ENCODE measurements around the gene HIRIP3.

HIRIP3 gene

DNA sequence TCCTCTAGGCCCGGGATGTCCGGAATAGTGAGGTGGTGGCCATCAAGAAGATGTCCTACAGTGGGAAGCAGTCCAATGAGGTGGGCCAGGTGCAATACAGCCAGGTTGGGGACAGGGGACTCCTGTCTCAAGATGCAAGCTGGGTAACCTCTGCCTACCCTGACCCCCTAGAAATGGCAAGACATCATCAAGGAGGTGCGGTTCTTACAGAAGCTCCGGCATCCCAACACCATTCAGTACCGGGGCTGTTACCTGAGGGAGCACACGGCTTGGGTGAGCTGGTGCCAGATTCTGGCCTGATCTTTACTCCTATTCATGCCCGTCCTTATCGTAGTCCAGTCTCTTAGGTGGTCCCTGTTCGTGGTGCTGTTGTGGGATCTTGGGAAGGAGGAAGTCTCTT is 17.3 kb downstream of the HIRIP3 start:
- TF ChIP-seq, protein P1, sequence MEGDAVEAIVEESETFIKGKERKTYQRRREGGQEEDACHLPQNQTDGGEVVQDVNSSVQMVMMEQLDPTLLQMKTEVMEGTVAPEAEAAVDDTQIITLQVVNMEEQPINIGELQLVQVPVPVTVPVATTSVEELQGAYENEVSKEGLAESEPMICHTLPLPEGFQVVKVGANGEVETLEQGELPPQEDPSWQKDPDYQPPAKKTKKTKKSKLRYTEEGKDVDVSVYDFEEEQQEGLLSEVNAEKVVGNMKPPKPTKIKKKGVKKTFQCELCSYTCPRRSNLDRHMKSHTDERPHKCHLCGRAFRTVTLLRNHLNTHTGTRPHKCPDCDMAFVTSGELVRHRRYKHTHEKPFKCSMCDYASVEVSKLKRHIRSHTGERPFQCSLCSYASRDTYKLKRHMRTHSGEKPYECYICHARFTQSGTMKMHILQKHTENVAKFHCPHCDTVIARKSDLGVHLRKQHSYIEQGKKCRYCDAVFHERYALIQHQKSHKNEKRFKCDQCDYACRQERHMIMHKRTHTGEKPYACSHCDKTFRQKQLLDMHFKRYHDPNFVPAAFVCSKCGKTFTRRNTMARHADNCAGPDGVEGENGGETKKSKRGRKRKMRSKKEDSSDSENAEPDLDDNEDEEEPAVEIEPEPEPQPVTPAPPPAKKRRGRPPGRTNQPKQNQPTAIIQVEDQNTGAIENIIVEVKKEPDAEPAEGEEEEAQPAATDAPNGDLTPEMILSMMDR (conservative IDR thresholded peaks at IDR 0.05; ENCODE audit: low read length): no peak
- H3K4me3 ChIP-seq (ENCODE audit: low read length): no peak overlapping the region
- no peak for DNase-seq (ENCODE audit: low read depth)

DNA sequence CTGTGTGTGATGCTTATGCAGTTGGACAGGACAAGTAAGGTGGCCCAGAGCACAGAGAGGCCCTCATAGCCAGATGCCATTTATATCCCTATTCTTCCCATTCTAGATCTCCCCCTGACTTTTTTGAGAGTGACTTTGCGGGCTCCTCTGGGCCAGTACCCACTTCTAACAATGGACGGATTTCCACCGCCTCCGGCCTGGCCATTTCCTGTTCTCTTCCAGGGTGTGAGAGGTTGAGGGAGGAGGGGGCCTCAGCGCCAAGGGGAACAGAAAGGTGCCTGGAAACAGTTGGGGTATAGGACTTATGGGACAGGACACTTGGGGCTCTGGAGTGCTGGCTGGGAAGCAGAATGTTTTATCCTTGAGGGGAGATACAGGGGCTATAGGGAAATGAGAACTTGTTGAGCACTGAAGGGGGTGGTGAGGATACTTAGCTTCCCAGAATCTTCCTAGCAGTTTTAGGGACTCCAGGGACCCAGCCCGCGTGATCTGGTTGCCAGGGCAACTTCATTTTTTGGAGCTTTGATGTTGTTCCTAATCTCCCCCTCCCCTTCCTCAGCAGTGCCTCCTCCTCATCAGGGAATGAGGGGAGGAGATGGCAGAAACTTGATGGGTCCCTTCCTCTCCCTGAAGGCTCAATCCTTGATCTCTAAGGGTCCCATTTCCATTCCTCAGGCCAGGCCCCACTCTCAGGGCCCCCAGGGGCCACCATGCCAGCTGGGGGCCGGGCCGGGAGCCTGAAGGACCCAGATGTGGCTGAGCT is 18.2 kb downstream of the HIRIP3 start:
- TF ChIP-seq, protein P1 (conservative IDR thresholded peaks at IDR 0.05; ENCODE audit: low read length): no peak
- DNase-seq (ENCODE audit: low read depth): no peak
- no peak overlapping the region for H3K4me3 ChIP-seq (ENCODE audit: low read length)

- TF ChIP-seq, protein P1 (conservative IDR thresholded peaks at IDR 0.05; ENCODE audit: low read length): no peak
- no peak for DNase-seq (ENCODE audit: low read depth)
- peak overlapping the region; percentile 92 for H3K4me3 ChIP-seq (ENCODE audit: low read length)
Measured at GRCh38 chr16:29975811-29976511, 19.5 kb downstream of the HIRIP3 start.

GRCh38 chr16:29975134-29975538 is 20.3 kb downstream of the HIRIP3 start:
- peak overlapping the region; percentile 92 for H3K4me3 ChIP-seq (ENCODE audit: low read length)
- no peak for DNase-seq (ENCODE audit: low read depth)
- TF ChIP-seq, protein P1 (conservative IDR thresholded peaks at IDR 0.05; ENCODE audit: low read length): no peak

- no peak for DNase-seq (ENCODE audit: low read depth)
- peak overlapping the region; percentile 92 for H3K4me3 ChIP-seq (ENCODE audit: low read length)
- TF ChIP-seq, protein P1 (conservative IDR thresholded peaks at IDR 0.05; ENCODE audit: low read length): no peak
Measured at GRCh38 chr16:29974291-29975133, 20.9 kb downstream of the HIRIP3 start.

DNA sequence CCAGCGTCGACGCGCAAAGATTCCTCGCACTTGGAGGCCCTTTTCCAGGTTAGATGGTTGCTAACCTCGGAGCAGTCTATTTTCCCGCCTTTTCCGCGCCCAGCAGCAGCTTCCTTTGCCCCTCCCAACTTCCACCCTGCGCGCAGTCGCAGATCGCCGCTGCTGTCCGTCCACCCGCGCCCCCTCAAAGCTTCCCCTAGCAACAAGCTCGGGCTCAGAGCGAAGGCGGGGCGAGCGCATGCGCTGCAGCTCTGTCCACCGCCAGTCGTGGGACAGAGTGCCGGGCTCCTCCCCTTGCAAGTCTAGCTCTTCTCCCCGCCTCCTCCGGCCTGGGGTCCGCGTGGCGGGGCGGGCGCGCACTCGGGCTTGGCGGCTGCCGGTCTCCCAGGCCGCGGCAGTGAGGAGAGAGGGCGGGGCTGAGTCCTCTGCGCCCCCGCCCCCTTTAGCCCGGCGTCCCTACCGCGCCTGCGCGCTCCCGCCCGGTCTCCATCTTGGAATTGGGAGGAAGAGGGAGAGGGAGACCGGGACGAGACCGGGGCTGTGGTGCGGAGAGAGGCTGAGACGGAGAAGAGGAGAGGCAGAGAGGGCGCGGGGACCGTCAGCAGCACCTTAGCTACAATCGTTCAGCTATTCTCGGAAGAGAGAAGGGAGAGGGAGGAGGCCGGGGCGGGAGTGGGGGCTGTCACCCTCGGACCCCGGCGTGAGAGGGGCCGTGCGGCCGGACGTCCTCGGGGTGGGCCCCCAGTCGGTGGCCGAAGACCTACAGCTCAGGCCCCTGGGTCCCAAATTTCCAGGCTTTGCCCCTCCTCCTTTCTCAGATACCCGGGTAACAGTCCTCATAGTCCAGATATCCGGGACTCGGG is 21.8 kb downstream of the HIRIP3 start, which contains the start of gene TAOK2:
TSS of gene TAOK2 (plus strand) at position 485 of the 863 bp plus-strand sequence. CDS start 3,905 bp downstream, outside the sequence.
- peak; percentile 99 for DNase-seq (ENCODE audit: low read depth)
- peak within 1 kb of the TSS; percentile 92 for H3K4me3 ChIP-seq (ENCODE audit: low read length)
- TF ChIP-seq, protein P1 (conservative IDR thresholded peaks at IDR 0.05; ENCODE audit: low read length): no peak
